Ovary (tissue), 3 donors: Measurements from ENCODE around the gene MRPS14.

Experiments used
- CTCF ChIP-seq, 3 donors: fragments of 450-650 bp in 2 of 3; fragments of 200-600 bp in 1 of 3; IDR thresholded peaks; one replicate each; pipeline versions ENCODE4 v1.5.1 to v1.8.0; 2016 to 2022; ENCODE audit warnings: antibody characterized with exemption in 3 of 3, mild to moderate bottlenecking in 1 of 3
- POLR2A ChIP-seq: fragments of 450-650 bp; IDR thresholded peaks from one replicate; pipeline ENCODE4 v1.6.1; 2017; ENCODE audit warnings: antibody characterized with exemption, mild to moderate bottlenecking, moderate library complexity
- donor health status: DM: no; HTN: no; CAD: no.

GRCh38 chr1:174963529-174964125, 59.6 kb downstream of the MRPS14 start:
- no peak for TF ChIP-seq POLR2A
- TF ChIP-seq CTCF (IDR thresholded peaks at IDR 0.05): no peak
